HTERT RPE-1 (cell line): Measurements from ENCODE around the gene CRIP3.
"Not testable (repeated sequence)": the region's sequence is repeated elsewhere in the genome, so short reads cannot be mapped to it uniquely, and the experiment has no call there.

Experiments used
- in situ Hi-C: fragments of 300-500 bp; cut with MboI; formaldehyde crosslinking; loops from 4 replicates; pipeline ENCODE4 v1.14.3; 2020; ENCODE audit warnings: low sequenced_read_pairs

CRIP3 gene

GRCh38 chr6:43307451-43308100, 1.1 kb downstream of the CRIP3 start:
- in situ Hi-C loops: no loop called here

- in situ Hi-C loops: no loop called here
These were observed 2.5 kb downstream of the CRIP3 start for GRCh38 chr6:43306086-43306485.

- in situ Hi-C loops: no loop called here
These were observed 3.7 kb downstream of the CRIP3 start for GRCh38 chr6:43304882-43305281.

GRCh38 chr6:43304361-43304760, 4.3 kb downstream of the CRIP3 start:
- in situ Hi-C loops: no loop called here

GRCh38 chr6:43303751-43304331, 4.8 kb downstream of the CRIP3 start:
- in situ Hi-C loops: no loop called here

GRCh38 chr6:43303006-43303405, 5.6 kb downstream of the CRIP3 start:
- in situ Hi-C loops: not testable (repeated sequence)

GRCh38 chr6:43302126-43302525, 6.5 kb downstream of the CRIP3 start:
- in situ Hi-C loops: no loop called here

GRCh38 chr6:43301081-43301870, 7.3 kb downstream of the CRIP3 start:
- in situ Hi-C loops: no loop called here

GRCh38 chr6:43299338-43300293, 9.0 kb downstream of the CRIP3 start:
- in situ Hi-C loops: no loop called here

GRCh38 chr6:43298565-43299337, 9.9 kb downstream of the CRIP3 start:
- in situ Hi-C loops: no loop called here

GRCh38 chr6:43297644-43298564, 10.7 kb downstream of the CRIP3 start, which contains the start of gene SLC22A7:
Gene SLC22A7 (plus strand): TSS chr6:43298260. CDS start chr6:43298359, 99 bp downstream.
- in situ Hi-C loops: no loop called here

GRCh38 chr6:43296780-43297497, 11.7 kb downstream of the CRIP3 start:
- in situ Hi-C loops: no loop called here

- in situ Hi-C loops: no loop called here
These were observed 13.2 kb downstream of the CRIP3 start for GRCh38 chr6:43295456-43295855.

- in situ Hi-C loops: no loop called here
These were observed 14.1 kb downstream of the CRIP3 start for GRCh38 chr6:43294536-43294935.

- in situ Hi-C loops: no loop called here
These were observed 14.9 kb downstream of the CRIP3 start for GRCh38 chr6:43293698-43294097.

GRCh38 chr6:43292763-43293318, 15.8 kb downstream of the CRIP3 start:
- in situ Hi-C loops: no loop called here

- in situ Hi-C loops: no loop called here
These were observed 16.3 kb downstream of the CRIP3 start for GRCh38 chr6:43292341-43292740.

- in situ Hi-C loops: no loop called here
These were observed 16.9 kb downstream of the CRIP3 start for GRCh38 chr6:43291708-43292107.
